ENCODE results near the gene GTF2F1.

GTF2F1 gene

DNA sequence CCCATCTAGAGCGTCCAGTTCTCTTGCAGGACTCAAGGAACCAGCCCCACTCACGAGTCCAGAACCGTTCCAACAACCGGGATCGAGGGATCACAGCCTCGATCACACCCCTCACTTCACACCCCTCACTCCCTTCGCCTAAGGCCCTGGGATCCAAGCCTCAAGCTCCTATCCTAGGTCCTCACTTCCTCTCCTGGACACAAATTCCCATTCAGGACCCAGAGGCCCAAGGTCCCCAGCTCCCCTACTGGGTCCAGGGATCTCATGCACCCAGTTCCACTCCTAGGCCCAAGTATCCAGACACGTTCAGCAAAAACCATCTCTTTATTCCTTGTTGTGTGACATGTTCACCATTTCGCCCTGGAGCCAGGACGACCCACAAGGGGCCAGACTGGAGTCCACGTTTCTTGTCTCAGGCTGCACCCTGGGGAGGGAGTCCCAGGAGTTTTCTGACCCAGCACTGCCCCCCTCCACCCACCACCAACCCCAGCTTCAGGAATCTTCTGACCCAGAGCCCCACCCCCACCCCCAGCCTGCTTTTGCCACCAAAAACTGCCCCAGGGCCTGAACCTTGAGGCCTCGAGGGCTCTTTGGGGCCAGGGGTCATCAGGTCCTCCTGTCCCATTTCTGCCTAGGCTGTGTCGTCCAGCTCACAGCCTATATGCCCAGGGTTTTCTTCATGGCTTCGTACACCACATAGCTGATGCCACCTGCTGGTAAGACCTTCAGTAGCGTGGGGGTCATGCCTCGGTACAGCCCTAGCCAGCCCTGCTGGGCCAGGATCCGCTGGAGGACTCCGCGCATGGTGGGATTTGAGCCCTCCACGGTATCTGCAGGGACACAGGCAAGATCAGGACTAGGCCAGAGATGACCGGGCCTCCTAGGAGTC is 33.0 kb upstream of the GTF2F1 start:
- Histone ChIP-seq H4K5ac (ENCODE audit: low read length) (peak overlapping the region; percentile 97), H3K79me2 (ENCODE audit: control insufficient read depth, insufficient read depth, low read length) (peaks cover 31% of the 10 kb centered on the region), H3K4me1 (ENCODE audit: control insufficient read depth, low read depth, low read length) (peaks cover 2% of the 10 kb centered on the region), H3K23ac (ENCODE audit: low read length) (no peak overlapping the region), H3K36me3 (ENCODE audit: control insufficient read depth, insufficient read depth, low read length) (peaks cover 6% of the 10 kb centered on the region), H3K4ac (ENCODE audit: low read depth, low read length) (peak overlapping the region; percentile 38), H3K56ac (ENCODE audit: low read length) (peak overlapping the region; percentile 65), H3K79me1 (ENCODE audit: low read length) (no peaks in the 10 kb centered on the region), H3K9ac (ENCODE audit: low read length) (peak overlapping the region; percentile 25), H3K27ac (ENCODE audit: low read depth, low read length) (peak overlapping the region; percentile 26), H2BK5ac (ENCODE audit: low read length) (no peak overlapping the region), H3K18ac (ENCODE audit: low read length) (peak overlapping the region; percentile 71), H4K8ac (ENCODE audit: low read depth, low read length) (peak overlapping the region; percentile 84), H3K4me2 (ENCODE audit: low read length) (no peak overlapping the region), H2AK5ac (ENCODE audit: low read length) (peak overlapping the region; percentile 77), H3K27me3 (ENCODE audit: insufficient read depth, low read length, poor library complexity) (no peaks in the 10 kb centered on the region), H2BK15ac (replicated peaks; ENCODE audit: low read depth) (no peak overlapping the region), H2BK120ac (ENCODE audit: low read depth, low read length) (no peak overlapping the region), H3K4me3 (ENCODE audit: low read length) (no peak overlapping the region)
- no CpG with 5 or more reads among the region's 21 CpGs for WGBS (ENCODE audit: extremely low coverage, insufficient coverage, low lambda C conversion rate)
- DNase-seq, result peak; percentile 11

DNA sequence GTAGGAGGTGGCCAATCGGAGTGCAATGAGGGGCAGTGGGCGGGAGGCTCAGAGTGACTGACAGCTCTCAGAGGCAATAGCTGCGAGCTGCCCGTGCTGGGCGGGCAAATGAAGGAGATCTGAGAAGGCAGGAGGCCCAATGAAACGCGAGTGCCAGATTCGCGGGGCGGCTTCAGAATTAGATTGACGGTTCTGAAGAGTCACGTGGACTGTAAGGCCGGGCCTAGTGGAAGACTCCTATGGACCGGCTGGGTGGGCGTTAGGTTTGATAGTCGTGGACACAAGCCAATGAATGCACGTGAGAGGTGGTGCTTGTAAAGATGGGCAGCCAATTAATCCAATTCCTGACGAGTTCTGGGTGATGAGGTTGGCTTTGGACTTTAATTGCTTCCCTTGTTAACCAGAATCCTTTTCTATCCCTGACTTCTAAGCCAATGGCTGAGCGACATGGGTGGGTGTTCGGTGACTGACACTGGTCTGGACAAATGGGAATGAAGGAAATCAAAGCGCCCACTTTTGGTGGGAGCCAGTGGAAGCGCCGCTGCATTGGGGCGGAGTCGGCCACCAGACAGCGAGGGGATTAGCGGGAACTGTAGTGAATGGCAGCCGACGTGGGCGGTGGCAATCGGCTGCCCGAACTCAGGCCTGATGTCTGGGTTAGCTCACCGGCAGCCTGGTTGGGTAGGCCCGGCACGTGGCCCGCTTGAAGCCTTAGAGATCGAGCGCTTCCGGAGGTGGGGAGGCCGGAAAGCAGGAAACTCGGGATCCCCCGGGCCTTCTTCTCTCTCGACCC is 32.2 kb upstream of the GTF2F1 start:
- peak; percentile 100 for DNase-seq
- Histone ChIP-seq H4K5ac (ENCODE audit: low read length) (no peak overlapping the region), H2AK5ac (ENCODE audit: low read length) (no peak overlapping the region), H2BK15ac (replicated peaks; ENCODE audit: low read depth) (no peak overlapping the region), H3K4ac (ENCODE audit: low read depth, low read length) (peak overlapping the region; percentile 38), H3K79me2 (ENCODE audit: control insufficient read depth, insufficient read depth, low read length) (peaks cover 40% of the 10 kb centered on the region), H3K27me3 (ENCODE audit: insufficient read depth, low read length, poor library complexity) (no peaks in the 10 kb centered on the region), H4K8ac (ENCODE audit: low read depth, low read length) (peak overlapping the region; percentile 84), H2BK120ac (ENCODE audit: low read depth, low read length) (no peak overlapping the region), H3K9ac (ENCODE audit: low read length) (peak overlapping the region; percentile 25), H3K18ac (ENCODE audit: low read length) (peak overlapping the region; percentile 71), H3K4me1 (ENCODE audit: control insufficient read depth, low read depth, low read length) (peaks cover 2% of the 10 kb centered on the region), H3K4me3 (ENCODE audit: low read length) (no peak overlapping the region), H3K4me2 (ENCODE audit: low read length) (no peak overlapping the region), H3K23ac (ENCODE audit: low read length) (no peak overlapping the region), H2BK5ac (ENCODE audit: low read length) (no peak overlapping the region), H3K36me3 (ENCODE audit: control insufficient read depth, insufficient read depth, low read length) (peaks cover 8% of the 10 kb centered on the region), H3K79me1 (ENCODE audit: low read length) (peaks cover 4% of the 10 kb centered on the region), H3K27ac (ENCODE audit: low read depth, low read length) (peak overlapping the region; percentile 26), H3K56ac (ENCODE audit: low read length) (peak overlapping the region; percentile 65)
- no CpG with 5 or more reads among the region's 43 CpGs for WGBS (ENCODE audit: extremely low coverage, insufficient coverage, low lambda C conversion rate)

DNA sequence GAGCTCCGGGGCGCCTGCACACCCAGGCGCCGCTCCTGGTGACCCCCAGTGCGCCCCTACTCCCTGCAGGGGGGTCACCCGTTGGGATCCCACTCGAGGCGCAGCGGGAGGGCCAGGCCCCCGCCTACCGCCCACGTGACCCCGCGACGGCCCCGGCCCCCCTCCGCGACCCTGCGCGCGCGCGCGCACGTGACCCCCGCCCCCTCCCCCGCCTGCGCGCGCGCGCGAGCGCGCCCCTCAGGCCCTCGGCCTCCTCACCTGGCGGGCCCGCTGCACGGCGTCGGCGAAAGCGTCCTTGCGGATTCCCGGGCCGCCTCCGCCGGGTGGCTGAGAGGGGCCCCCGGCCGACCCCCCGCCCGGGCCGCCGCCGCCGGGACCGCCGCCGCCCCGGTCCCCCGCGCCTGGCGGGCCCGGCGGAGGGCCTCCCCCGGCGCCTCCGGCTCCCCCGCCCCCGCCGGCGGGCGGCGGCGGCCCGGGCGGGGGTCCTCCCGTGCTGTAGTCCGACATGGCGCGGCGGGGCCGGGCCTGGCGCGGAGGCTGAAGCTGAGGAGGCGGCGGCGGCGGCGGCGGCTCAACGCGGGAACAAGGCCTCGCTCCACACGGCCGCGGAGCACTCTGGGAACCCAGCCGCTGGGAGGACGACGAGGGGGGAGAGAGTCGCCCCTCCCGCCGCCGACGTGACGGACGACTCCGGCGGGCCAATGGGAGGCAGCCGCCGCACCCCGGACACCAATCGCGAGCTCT is 31.4 kb upstream of the GTF2F1 start, which contains the start of gene KHSRP:
Gene KHSRP, minus strand, starts transcription at position 617 of the 744 bp plus-strand sequence. Its CDS starts 110 bp downstream, at position 507.
- no peak within 1 kb of the TSS for H2BK15ac ChIP-seq (replicated peaks; ENCODE audit: low read depth)
- peak within 1 kb of the TSS; percentile 12 for H3K4me2 ChIP-seq (ENCODE audit: low read length)
- peak within 1 kb of the TSS; percentile 46 for H3K4me3 ChIP-seq (ENCODE audit: low read length)
- peaks cover 48% of the 10 kb centered on the region for H3K79me2 ChIP-seq (ENCODE audit: control insufficient read depth, insufficient read depth, low read length)
- H2BK5ac ChIP-seq (ENCODE audit: low read length), result no peak within 1 kb of the TSS
- peak within 1 kb of the TSS; percentile 26 for H3K27ac ChIP-seq (ENCODE audit: low read depth, low read length)
- no CpG with 5 or more reads among the region's 114 CpGs for WGBS (ENCODE audit: extremely low coverage, insufficient coverage, low lambda C conversion rate)
- peak within 1 kb of the TSS; percentile 84 for H4K8ac ChIP-seq (ENCODE audit: low read depth, low read length)
- H3K23ac ChIP-seq (ENCODE audit: low read length), result no peak within 1 kb of the TSS
- DNase-seq, result peak; percentile 22
- peaks cover 2% of the 10 kb centered on the region for H3K4me1 ChIP-seq (ENCODE audit: control insufficient read depth, low read depth, low read length)
- no peak within 1 kb of the TSS for H2AK5ac ChIP-seq (ENCODE audit: low read length)
- peak within 1 kb of the TSS; percentile 98 for H3K18ac ChIP-seq (ENCODE audit: low read length)
- H3K9ac ChIP-seq (ENCODE audit: low read length), result peak within 1 kb of the TSS; percentile 62
- H3K27me3 ChIP-seq (ENCODE audit: insufficient read depth, low read length, poor library complexity), result no peaks in the 10 kb centered on the region
- H3K56ac ChIP-seq (ENCODE audit: low read length), result peak within 1 kb of the TSS; percentile 75
- peak within 1 kb of the TSS; percentile 98 for H3K4ac ChIP-seq (ENCODE audit: low read depth, low read length)
- H2BK120ac ChIP-seq (ENCODE audit: low read depth, low read length), result peak within 1 kb of the TSS; percentile 32
- H3K36me3 ChIP-seq (ENCODE audit: control insufficient read depth, insufficient read depth, low read length), result peaks cover 11% of the 10 kb centered on the region
- peaks cover 9% of the 10 kb centered on the region for H3K79me1 ChIP-seq (ENCODE audit: low read length)
- H4K5ac ChIP-seq (ENCODE audit: low read length), result peak within 1 kb of the TSS; percentile 97

DNA sequence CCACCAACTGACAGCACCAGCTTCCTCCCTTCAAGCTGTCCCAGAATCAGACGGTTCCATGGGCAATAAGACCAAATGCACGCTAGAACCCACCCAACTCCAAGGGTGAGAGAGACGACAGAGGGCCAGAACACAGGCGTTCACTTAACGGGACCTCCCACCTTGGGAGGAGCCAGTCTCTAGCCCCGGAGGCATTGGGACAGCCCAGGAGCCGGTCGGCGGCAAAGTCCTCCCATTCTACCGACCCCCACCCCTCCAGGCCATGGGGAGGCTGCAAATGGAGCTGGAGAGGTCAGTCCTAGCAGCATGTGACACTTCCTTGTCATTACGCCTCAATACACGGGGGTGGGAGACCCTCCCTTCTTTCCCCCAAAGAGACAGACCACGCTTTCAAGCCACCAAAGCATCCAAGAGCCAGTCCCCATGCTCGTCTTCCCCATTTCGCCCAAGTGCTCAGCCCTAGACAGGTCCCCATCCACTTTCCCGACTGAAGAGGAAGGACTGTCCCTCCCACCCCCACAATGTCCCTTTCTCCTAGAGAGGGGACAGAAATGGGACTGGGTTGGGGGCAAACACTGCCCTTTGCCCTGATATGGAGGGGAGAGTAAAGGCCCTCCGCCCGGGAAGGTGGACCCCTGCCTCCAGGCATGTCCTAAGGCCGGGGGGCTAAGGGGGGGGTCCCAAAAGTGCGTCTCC is 30.7 kb upstream of the GTF2F1 start:
- Histone ChIP-seq H3K27ac (ENCODE audit: low read depth, low read length) (peak overlapping the region; percentile 0), H3K56ac (ENCODE audit: low read length) (peak overlapping the region; percentile 75), H2BK120ac (ENCODE audit: low read depth, low read length) (no peak overlapping the region), H3K9ac (ENCODE audit: low read length) (peak overlapping the region; percentile 62), H3K23ac (ENCODE audit: low read length) (no peak overlapping the region), H3K36me3 (ENCODE audit: control insufficient read depth, insufficient read depth, low read length) (peaks cover 12% of the 10 kb centered on the region), H4K8ac (ENCODE audit: low read depth, low read length) (peak overlapping the region; percentile 6), H3K18ac (ENCODE audit: low read length) (peak overlapping the region; percentile 98), H2BK5ac (ENCODE audit: low read length) (no peak overlapping the region), H3K79me2 (ENCODE audit: control insufficient read depth, insufficient read depth, low read length) (peaks cover 52% of the 10 kb centered on the region), H3K4ac (ENCODE audit: low read depth, low read length) (peak overlapping the region; percentile 98), H3K79me1 (ENCODE audit: low read length) (peaks cover 11% of the 10 kb centered on the region), H2BK15ac (replicated peaks; ENCODE audit: low read depth) (no peak overlapping the region), H3K4me3 (ENCODE audit: low read length) (peak overlapping the region; percentile 46), H3K4me2 (ENCODE audit: low read length) (peak overlapping the region; percentile 12), H2AK5ac (ENCODE audit: low read length) (no peak overlapping the region), H3K4me1 (ENCODE audit: control insufficient read depth, low read depth, low read length) (peaks cover 2% of the 10 kb centered on the region), H3K27me3 (ENCODE audit: insufficient read depth, low read length, poor library complexity) (no peaks in the 10 kb centered on the region), H4K5ac (ENCODE audit: low read length) (no peak overlapping the region)
- DNase-seq, result peak; percentile 91
- WGBS (ENCODE audit: extremely low coverage, insufficient coverage, low lambda C conversion rate), result no CpG with 5 or more reads among the region's 20 CpGs

Measured in mesendoderm (in vitro differentiated cells).